Measurements from ENCODE around the gene UBAP2.

- no peak for TF ChIP-seq FOXM1 (IDR thresholded peaks at IDR 0.05; ENCODE audit: borderline replicate concordance, low read depth)
- no peak for TF ChIP-seq RAD21 (IDR thresholded peaks at IDR 0.05; ENCODE audit: low read depth)
- TF ChIP-seq EP300 (IDR thresholded peaks at IDR 0.05; ENCODE audit: borderline replicate concordance) = no peak
- no peak for TF ChIP-seq MAX (IDR thresholded peaks at IDR 0.05)
- no peak for TF ChIP-seq CREB1 (IDR thresholded peaks at IDR 0.05; ENCODE audit: low read depth)
- no peak for TF ChIP-seq TEAD4 (IDR thresholded peaks at IDR 0.05)
- TF ChIP-seq TAF1 (IDR thresholded peaks at IDR 0.05; ENCODE audit: low read depth) = no peak
- TF ChIP-seq REST (IDR thresholded peaks at IDR 0.05; ENCODE audit: low read depth) = no peak
- TF ChIP-seq TCF12 (IDR thresholded peaks at IDR 0.05; ENCODE audit: low read depth) = no peak
Observed at GRCh38 chr9:34087370-34087769, 38.7 kb upstream of the UBAP2 start.

Measured in Ishikawa (cell line).